Hindlimb muscle (tissue), 1 donor: ENCODE results near the gene RAPGEF6. TPM values are rescaled to one million over a fixed set of nuclear protein-coding genes. Genes with fewer than 3 reads are reported as not detected.
"Not testable (repeated sequence)": the region's sequence is repeated elsewhere in the genome, so short reads cannot be mapped to it uniquely, and the experiment has no call there.

Experiments
- DNase-seq: peaks from one replicate; pipeline ENCODE4 v3.0.0-alpha.2; 2013
- polyA plus RNA-seq: library from polyadenylated mRNA; unstranded; fragments of 120-200 nt; gene quantifications from one replicate; pipeline ENCODE4 v1.2.1, GENCODE V29; 2013; ENCODE audit not compliant: insufficient read length

RAPGEF6 gene
- polyA plus RNA-seq, 1 donor = 10.0 TPM

- DNase-seq = peak; percentile 71
Observed at GRCh38 chr5:131417240-131417869, 217.7 kb downstream of the RAPGEF6 start.

- no peak for DNase-seq
Observed at GRCh38 chr5:131416729-131417128, 218.3 kb downstream of the RAPGEF6 start.

GRCh38 chr5:131413605-131414559 lies 221.1 kb downstream of the RAPGEF6 start:
- no peak for DNase-seq

DNA sequence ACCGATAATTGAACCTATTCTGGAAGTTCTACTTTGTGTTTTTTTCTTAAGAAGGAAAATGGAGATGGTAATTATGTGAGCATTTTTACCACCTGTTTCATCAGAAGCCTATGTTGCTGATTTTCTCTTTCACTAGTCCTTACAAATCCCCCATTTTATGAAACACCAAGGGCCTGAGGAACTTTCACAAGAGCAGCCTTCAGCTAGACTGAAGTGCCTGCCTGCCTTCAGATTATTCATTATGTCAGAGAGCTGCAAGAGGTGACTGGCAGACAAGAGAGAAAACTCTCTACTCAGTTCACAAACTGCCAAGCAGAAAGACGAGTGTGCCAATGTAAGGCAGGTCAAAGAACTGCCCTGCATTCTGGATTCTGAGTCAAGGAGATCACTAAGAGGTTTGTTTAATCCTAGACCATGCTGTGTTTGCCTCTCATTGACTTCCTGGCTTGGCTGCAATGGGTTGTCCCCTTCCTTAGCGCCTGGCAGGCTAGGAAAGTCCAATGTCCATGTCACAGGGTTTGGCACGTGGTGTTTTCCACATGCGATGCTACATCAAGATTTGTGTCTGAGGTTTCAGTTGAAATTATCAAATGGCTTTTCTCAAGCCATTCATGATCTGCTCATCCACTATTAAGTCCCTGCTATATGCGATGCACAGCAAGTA lies 227.9 kb downstream of the RAPGEF6 start:
- no peak for DNase-seq

- no peak for DNase-seq
Observed at GRCh38 chr5:131406076-131406475, 229.0 kb downstream of the RAPGEF6 start.

DNA sequence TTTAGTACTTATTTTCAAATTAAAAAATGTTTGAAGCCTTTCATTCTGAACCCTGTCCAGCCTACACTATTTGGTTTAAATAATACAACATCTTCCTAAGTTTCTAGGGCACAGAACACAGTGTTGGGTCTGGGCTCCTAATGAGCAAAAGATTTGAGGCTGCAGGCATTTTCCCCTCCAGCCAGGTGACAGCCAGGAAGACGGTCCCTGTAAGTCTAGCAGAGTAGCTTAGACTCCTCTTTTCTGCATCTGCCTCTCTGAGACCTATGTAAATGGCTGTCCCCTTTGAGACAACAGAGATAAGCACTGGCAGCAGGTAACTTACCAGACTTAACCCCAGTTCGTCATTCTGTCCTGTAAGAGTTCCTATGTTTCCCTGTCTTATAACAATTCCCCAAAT lies 229.4 kb downstream of the RAPGEF6 start:
- no peak for DNase-seq

GRCh38 chr5:131400585-131400984 lies 234.4 kb downstream of the RAPGEF6 start:
- DNase-seq = no peak

DNA sequence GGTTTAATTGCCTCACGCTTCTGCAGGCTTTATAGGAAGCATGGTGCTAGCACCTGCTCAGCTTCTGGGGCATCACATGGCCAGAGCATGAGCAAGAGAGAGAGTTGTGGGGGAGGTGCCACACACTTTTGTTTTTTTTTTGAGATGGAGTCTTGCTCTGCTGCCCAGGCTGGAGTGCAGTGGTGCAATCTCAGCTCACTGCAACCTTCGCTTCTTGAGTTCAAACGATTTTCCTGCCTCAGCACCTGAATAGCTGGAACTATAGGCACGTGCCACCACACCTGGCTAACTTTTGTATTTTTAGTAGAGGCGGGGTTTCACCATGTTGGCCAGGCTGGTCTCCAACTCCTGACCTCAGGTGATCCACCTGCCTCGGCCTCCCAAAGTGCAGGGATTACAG lies 236.0 kb downstream of the RAPGEF6 start:
- DNase-seq = not testable (repeated sequence)

DNA sequence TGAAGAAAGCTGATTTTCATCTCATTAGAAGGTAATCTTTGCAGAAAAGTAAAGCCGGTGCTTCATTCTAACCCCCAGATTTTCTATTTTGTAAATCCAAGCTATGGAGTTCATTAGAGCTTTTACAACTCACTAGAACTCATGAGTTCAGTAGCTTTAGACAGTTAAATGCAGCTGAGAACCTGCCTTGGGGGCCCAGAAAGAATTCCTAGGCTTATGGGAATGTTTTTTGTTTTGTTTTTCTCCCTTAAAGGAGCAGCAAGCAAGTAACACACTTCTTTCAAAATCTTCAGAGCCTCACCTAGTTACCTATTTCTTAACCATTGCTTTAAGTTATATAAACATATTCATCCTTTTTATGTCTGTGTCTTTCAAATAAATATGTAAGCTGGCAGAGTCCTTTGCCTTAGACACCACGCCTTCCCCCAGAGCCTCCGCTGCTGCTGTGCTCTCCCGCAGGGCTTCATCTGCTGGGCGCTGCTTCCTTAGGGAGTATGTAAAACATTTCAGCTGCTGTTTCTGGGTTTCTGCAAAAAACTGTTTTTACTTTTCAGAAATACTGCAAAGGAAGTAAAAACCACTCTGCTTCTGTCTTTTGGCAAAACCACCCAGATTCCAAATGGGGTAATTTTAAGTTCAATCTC lies 238.3 kb downstream of the RAPGEF6 start:
- no peak for DNase-seq

- no peak for DNase-seq
Observed at GRCh38 chr5:131396015-131396414, 239.0 kb downstream of the RAPGEF6 start.

GRCh38 chr5:131394128-131394527 lies 240.9 kb downstream of the RAPGEF6 start:
- DNase-seq = no peak

DNA sequence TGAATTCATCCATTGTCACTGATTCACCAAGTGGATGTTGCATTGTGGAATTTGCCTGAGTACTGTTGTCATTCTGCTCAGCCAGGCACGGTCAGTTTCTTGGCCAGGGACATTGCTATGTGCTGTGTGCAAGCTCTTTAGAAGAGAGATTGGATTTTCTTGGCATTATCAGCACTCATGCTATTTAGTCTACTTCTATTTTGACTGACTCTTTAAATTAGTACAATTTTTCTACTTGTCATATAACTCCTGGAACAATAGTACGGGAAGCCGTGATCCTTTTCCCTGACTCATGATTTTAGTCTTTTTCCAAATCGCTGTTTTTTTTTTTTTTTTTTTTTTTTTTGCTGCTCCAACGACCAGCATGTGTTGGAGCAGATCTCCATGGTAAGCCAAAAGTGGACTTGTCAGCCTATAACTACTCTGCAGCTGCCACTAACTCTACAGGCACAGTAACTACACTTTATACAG lies 241.5 kb downstream of the RAPGEF6 start:
- DNase-seq = no peak

GRCh38 chr5:131392466-131393095 lies 242.4 kb downstream of the RAPGEF6 start:
- no peak for DNase-seq

GRCh38 chr5:131389869-131390265 lies 245.2 kb downstream of the RAPGEF6 start:
- DNase-seq = no peak

DNA sequence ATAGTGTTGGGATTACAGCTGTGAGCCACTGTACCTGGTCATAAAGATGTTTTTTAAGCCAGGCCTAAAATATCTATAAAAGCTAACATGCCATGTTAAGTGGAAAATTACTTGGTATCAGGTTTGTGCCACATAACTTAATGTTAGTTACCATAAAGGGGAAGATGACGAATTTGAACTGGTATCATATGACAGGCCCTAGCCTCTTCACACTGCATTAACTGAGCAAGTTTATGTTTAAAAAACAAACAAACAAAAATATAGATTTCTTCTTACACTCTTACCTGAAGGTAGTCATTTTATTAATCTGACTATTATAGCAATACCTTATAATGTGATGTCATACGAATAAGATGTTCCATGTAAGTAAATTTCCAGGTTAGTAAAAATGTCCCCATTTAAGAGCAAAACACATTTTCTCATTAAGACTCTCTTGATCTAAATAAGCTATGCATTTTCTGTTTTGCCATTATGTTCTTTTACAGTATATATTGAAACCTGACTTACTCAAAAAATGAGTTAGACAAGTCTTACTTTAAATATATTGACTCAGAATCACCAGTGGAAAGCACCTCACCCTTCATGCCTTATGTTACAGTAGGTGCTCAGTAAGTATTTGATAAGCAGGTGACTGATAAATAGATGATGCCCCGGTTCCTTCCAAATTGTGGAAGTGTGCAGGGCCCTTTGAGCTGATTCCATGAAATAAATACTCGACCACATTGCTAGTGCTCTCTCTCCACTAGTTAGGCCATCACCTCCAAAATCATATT lies 245.7 kb downstream of the RAPGEF6 start:
- DNase-seq = no peak

- DNase-seq = no peak
Observed at GRCh38 chr5:131387255-131387654, 247.8 kb downstream of the RAPGEF6 start.

DNA sequence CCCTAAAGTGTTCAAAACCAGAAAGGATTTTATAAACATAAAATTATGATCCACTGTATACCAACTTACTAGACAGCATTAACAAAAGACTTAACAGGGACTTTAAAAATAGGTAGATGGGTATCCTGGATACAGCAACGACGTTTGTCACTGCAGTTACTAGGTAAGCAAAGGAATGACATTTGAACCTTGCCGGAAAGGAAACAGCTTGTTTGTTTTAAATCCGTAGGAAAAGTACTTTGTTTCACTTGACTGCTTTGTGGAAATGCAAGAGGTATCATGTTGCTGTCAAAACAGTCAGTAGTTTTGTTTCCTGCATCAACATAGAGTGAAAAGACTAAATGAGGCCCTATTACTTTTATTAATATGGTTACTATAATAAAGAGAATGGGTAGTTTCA lies 248.2 kb downstream of the RAPGEF6 start:
- peak; percentile 6 for DNase-seq

GRCh38 chr5:131386124-131386523 lies 248.9 kb downstream of the RAPGEF6 start:
- DNase-seq = no peak

DNA sequence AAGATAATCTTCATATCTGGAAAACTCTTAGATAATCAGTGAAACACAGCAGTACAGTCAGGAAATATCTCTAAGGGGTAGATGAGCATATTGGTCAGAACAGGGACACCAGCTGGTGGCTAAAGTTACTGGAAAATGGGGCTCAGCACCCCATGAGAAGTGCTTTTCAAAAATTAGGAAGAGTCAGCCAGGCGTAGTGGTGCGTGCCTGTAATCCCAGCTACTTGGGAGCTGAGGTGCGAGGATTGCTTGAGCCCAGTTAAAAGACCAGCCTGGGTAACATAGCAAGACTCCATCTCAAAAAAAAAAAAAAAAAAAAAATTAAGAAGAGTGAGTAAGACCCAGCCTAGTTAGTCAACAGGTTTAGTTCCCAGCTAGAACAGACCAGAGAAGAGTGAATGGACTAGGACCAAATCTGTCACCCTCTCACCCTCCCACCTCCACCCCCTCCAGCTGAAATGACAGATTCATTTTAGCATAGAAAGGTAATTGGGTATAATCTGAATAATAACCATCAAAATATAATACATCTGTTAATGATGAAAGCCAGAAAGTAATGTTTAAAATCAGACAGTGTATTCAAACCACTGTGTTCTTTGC lies 250.3 kb downstream of the RAPGEF6 start:
- no peak for DNase-seq

GRCh38 chr5:131384173-131384572 lies 250.9 kb downstream of the RAPGEF6 start:
- DNase-seq = no peak
